ENCODE measurements around the gene ITK.

DNA sequence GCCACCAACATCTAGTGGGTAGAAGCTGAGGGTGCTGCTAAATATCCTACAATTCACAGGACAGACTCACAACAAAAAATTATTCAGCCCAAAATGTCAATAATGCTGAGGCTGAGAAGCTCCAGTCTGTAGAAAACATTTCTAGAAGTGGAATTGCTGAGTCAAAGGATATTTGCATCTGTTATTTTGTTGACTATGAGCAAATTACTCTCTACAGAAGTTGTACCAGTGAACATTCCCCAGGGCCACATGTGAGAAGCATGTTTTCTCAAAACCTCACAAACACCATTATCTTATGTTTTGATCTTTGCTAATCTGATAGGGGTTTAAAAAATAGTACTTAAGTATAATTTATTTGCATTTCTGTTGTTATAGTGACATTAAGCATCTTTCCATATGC lies 15.4 kb downstream of the ITK start:
- TF ChIP-seq, protein P1, sequence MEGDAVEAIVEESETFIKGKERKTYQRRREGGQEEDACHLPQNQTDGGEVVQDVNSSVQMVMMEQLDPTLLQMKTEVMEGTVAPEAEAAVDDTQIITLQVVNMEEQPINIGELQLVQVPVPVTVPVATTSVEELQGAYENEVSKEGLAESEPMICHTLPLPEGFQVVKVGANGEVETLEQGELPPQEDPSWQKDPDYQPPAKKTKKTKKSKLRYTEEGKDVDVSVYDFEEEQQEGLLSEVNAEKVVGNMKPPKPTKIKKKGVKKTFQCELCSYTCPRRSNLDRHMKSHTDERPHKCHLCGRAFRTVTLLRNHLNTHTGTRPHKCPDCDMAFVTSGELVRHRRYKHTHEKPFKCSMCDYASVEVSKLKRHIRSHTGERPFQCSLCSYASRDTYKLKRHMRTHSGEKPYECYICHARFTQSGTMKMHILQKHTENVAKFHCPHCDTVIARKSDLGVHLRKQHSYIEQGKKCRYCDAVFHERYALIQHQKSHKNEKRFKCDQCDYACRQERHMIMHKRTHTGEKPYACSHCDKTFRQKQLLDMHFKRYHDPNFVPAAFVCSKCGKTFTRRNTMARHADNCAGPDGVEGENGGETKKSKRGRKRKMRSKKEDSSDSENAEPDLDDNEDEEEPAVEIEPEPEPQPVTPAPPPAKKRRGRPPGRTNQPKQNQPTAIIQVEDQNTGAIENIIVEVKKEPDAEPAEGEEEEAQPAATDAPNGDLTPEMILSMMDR (IDR thresholded peaks at IDR 0.05; ENCODE audit: low read depth, low read length) = no peak
- TF ChIP-seq MYC (IDR thresholded peaks at IDR 0.05; ENCODE audit: low read depth, low read length) = no peak
- TF ChIP-seq, protein P2, sequence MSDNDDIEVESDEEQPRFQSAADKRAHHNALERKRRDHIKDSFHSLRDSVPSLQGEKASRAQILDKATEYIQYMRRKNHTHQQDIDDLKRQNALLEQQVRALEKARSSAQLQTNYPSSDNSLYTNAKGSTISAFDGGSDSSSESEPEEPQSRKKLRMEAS (IDR thresholded peaks at IDR 0.05; ENCODE audit: low read depth, low read length) = no peak
- TF ChIP-seq POLR2A (IDR thresholded peaks at IDR 0.05; ENCODE audit: extremely low read depth, insufficient read length) = no peak
